Posterior vena cava (tissue), 2 donors: ENCODE results near the gene CXCR3. TPM values are rescaled to one million over a fixed set of nuclear protein-coding genes. Genes with fewer than 3 reads are reported as not detected.

Experiments used
- DNase-seq: peaks from one replicate; pipeline ENCODE4 v3.0.0-alpha.2; 2020; ENCODE audit warnings: low spot score
- intact Hi-C, 2 donors: fragments of 100-400 bp; cut with DNase I; formaldehyde crosslinking; loops; one replicate each; pipeline versions ENCODE4 v1.14.1 to v1.14.2; 2022 to 2023
- total RNA-seq, 2 donors: library from RNA; stranded (reverse); fragmentation: NEBNext Ultra II Directional; extraction: Animal tissue kit (Norgen Biotek cat#: 25700); gene quantifications; one replicate each; pipeline ENCODE4 v1.2.1, GENCODE V29; 2021
- donor health status: DM: yes; HTN: yes; CAD: no.
- donor health status: DM: yes; HTN: yes; CAD: no.

Gene CXCR3
- total RNA-seq, 2 donors from 2014 or later = 0.14 to 0.32 TPM

GRCh38 chrX:71638409-71638808 lies 20.1 kb upstream of the CXCR3 start:
- intact Hi-C loops = no loop called here
- DNase-seq = no peak

GRCh38 chrX:71637848-71638247 lies 19.5 kb upstream of the CXCR3 start:
- intact Hi-C loops = no loop called here
- DNase-seq = no peak

- DNase-seq = no peak
- intact Hi-C loops = no loop called here
Measured at GRCh38 chrX:71637253-71637618, 18.9 kb upstream of the CXCR3 start.

GRCh38 chrX:71636438-71637252 lies 18.3 kb upstream of the CXCR3 start:
- intact Hi-C loops = no loop called here
- DNase-seq = no peak

- DNase-seq = no peak
- intact Hi-C loops = no loop called here
Measured at GRCh38 chrX:71634366-71634765, 16.1 kb upstream of the CXCR3 start.

- DNase-seq = peak; percentile 52
- intact Hi-C loops = no loop called here
Measured at GRCh38 chrX:71632923-71633657, 14.8 kb upstream of the CXCR3 start.

GRCh38 chrX:71629467-71629866 lies 11.2 kb upstream of the CXCR3 start:
- DNase-seq = no peak
- intact Hi-C loops = no loop called here

- DNase-seq = no peak
- intact Hi-C loops = no loop called here
Measured at GRCh38 chrX:71627588-71628404, 9.5 kb upstream of the CXCR3 start.

- intact Hi-C loops = no loop called here
- DNase-seq = no peak
Measured at GRCh38 chrX:71626576-71626975, 8.3 kb upstream of the CXCR3 start.

- DNase-seq = no peak
- intact Hi-C loops = no loop called here
Measured at GRCh38 chrX:71625471-71625870, 7.2 kb upstream of the CXCR3 start.

- intact Hi-C loops = no loop called here
- no peak for DNase-seq
Measured at GRCh38 chrX:71623714-71624113, 5.4 kb upstream of the CXCR3 start.

- intact Hi-C loops = no loop called here
- peak; percentile 92 for DNase-seq
Measured at GRCh38 chrX:71622576-71623450, 4.5 kb upstream of the CXCR3 start.

GRCh38 chrX:71622032-71622575 lies 3.8 kb upstream of the CXCR3 start:
- DNase-seq = no peak
- intact Hi-C loops = no loop called here

- no peak for DNase-seq
- intact Hi-C loops = no loop called here
Measured at GRCh38 chrX:71621603-71622002, 3.3 kb upstream of the CXCR3 start.

GRCh38 chrX:71619986-71620385 lies 1.7 kb upstream of the CXCR3 start:
- no peak for DNase-seq
- intact Hi-C loops = no loop called here

GRCh38 chrX:71619193-71619592 lies 882 bp upstream of the CXCR3 start:
- intact Hi-C loops = no loop called here
- no peak for DNase-seq

GRCh38 chrX:71618787-71619186 lies 476 bp upstream of the CXCR3 start:
- intact Hi-C loops = no loop called here
- DNase-seq = no peak

- intact Hi-C loops = no loop called here
- no peak for DNase-seq
Measured at GRCh38 chrX:71617742-71618141, 569 bp downstream of the CXCR3 start.
